Hypothalamus (tissue), 51 donors: ENCODE results near the gene ALG10B.
"Not testable (repeated sequence)": the region's sequence is repeated elsewhere in the genome, so short reads cannot be mapped to it uniquely, and the experiment has no call there.

ENCODE experiments used
- DNase-seq, 51 donors: peaks; one replicate each; lab custom pipeline; 2025; lab: John Stamatoyannopoulos, UW

Gene ALG10B

GRCh38 chr12:38316391-38317129 is at the start of gene ALG10B:
Gene ALG10B, plus strand, starts transcription at chr12:38316774. Its CDS starts 120 bp downstream, at chr12:38316894.
- peak; percentile 65 to 98 (median 90) for DNase-seq

- DNase-seq: no peak
Measured at GRCh38 chr12:38268612-38269011, 48.0 kb upstream of the ALG10B start.

GRCh38 chr12:38269897-38270296 is 46.7 kb upstream of the ALG10B start:
- DNase-seq: no peak

- DNase-seq: no peak
Measured at GRCh38 chr12:38279756-38280155, 36.8 kb upstream of the ALG10B start.

GRCh38 chr12:38282886-38283285 is 33.7 kb upstream of the ALG10B start:
- DNase-seq: no peak

GRCh38 chr12:38289396-38289795 is 27.2 kb upstream of the ALG10B start:
- DNase-seq: no peak

GRCh38 chr12:38291160-38291559 is 25.4 kb upstream of the ALG10B start:
- no peak for DNase-seq

GRCh38 chr12:38302972-38303371 is 13.6 kb upstream of the ALG10B start:
- DNase-seq: not testable (repeated sequence)

- not testable (repeated sequence) for DNase-seq
Measured at GRCh38 chr12:38321966-38322365, 5.4 kb downstream of the ALG10B start.

- no peak for DNase-seq
Measured at GRCh38 chr12:38324912-38325311, 8.3 kb downstream of the ALG10B start.

- DNase-seq: no peak
Measured at GRCh38 chr12:38327356-38327755, 10.8 kb downstream of the ALG10B start.

- DNase-seq: peak in 1 of 51 donors; percentile 8
Measured at GRCh38 chr12:38328306-38328895, 11.8 kb downstream of the ALG10B start.

- DNase-seq: not testable (repeated sequence)
Measured at GRCh38 chr12:38330414-38330813, 13.8 kb downstream of the ALG10B start.

- DNase-seq: no peak
Measured at GRCh38 chr12:38332814-38333213, 16.2 kb downstream of the ALG10B start.

GRCh38 chr12:38342444-38342843 is 25.9 kb downstream of the ALG10B start:
- no peak for DNase-seq

GRCh38 chr12:38343256-38343655 is 26.7 kb downstream of the ALG10B start:
- DNase-seq: not testable (repeated sequence)

- not testable (repeated sequence) for DNase-seq
Measured at GRCh38 chr12:38343916-38344315, 27.3 kb downstream of the ALG10B start.

GRCh38 chr12:38350342-38351174 is 34.0 kb downstream of the ALG10B start:
- DNase-seq: no peak

GRCh38 chr12:38351175-38351508 is 34.6 kb downstream of the ALG10B start:
- not testable (repeated sequence) for DNase-seq

GRCh38 chr12:38367506-38367905 is 50.9 kb downstream of the ALG10B start:
- DNase-seq: no peak

GRCh38 chr12:38370311-38370710 is 53.7 kb downstream of the ALG10B start:
- DNase-seq: no peak

GRCh38 chr12:38373784-38374183 is 57.2 kb downstream of the ALG10B start:
- DNase-seq: no peak
